Duodenal mucosa (tissue), 2 donors: ENCODE measurements around the gene LMO2.
A peak's percentile ranks its signal among the peaks of the same experiment; 100 is the strongest.

Source experiments
- H3K27ac ChIP-seq: one replicate; pipeline ENCODE4 v1.7.0; 2013; ENCODE audit warnings: low read depth, low read length
- H3K27me3 ChIP-seq, 2 donors: one replicate each; pipeline ENCODE4 v1.7.0; 2013; ENCODE audit warnings: low read length in 2 of 2, control low read depth in 1 of 2; ENCODE audit not compliant: insufficient read depth in 2 of 2, control insufficient read depth in 1 of 2
- H3K36me3 ChIP-seq, 2 donors: one replicate each; pipeline ENCODE4 v1.7.0; 2013; ENCODE audit warnings: low read length in 2 of 2, control low read depth in 1 of 2; ENCODE audit not compliant: insufficient read depth in 2 of 2, control insufficient read depth in 1 of 2
- H3K4me1 ChIP-seq, 2 donors: one replicate each; pipeline ENCODE4 v1.7.0; 2013; ENCODE audit warnings: low read length in 2 of 2, control low read depth in 1 of 2; ENCODE audit not compliant: insufficient read depth in 2 of 2, control insufficient read depth in 1 of 2
- H3K4me3 ChIP-seq, 2 donors: one replicate each; pipeline ENCODE4 v1.7.0; 2013; ENCODE audit warnings: low read length in 2 of 2, low read depth in 1 of 2
- H3K9ac ChIP-seq, 2 donors: one replicate each; pipeline ENCODE4 v1.7.0; 2013; ENCODE audit warnings: low read length in 2 of 2, low read depth in 1 of 2
- H3K9me3 ChIP-seq, 2 donors: one replicate each; pipeline ENCODE4 v1.7.0; 2013; ENCODE audit warnings: low read length in 2 of 2, control low read depth in 1 of 2; ENCODE audit not compliant: control insufficient read depth in 1 of 2

LMO2 gene

DNA sequence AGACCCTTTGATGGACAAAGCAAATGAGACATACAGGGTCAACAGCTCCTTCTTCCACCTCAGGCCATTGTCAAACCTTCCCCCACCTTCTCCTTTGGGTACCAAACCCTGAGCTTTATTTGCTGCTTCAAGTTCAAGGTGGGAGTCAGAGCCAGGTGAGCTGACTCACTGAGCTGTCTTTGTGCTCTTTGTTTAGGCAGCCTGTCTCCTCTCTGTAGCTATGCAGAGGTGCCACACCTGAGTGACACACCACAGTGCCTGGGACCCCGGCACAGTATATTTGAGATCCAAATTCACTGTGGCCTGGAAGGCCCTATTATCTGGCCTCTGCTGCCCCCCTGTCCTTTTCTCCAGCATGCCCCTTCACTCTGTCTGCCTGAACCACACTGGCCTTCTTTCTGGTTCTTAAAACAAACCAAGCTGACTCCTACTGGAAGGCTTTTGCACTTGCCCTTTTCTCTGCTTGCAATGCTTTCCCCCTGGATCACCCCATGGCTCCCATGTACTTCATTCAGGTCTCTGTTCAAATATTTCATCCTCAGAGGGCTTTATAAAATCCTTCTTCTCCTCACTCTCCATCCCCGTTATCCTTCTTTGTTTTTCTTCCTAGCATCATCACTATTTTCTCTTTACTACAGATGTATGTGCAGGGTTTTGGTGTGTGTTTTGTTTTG, 16.1 kb downstream of the LMO2 start:
- Histone ChIP-seq H3K36me3 (no peaks in the 10 kb centered on the region), H3K27ac (no peak overlapping the region), H3K4me3 (no peak overlapping the region), H3K27me3 (peaks cover 12 to 19% of the 10 kb centered on the region in 2 donors), H3K9me3 (no peaks in the 10 kb centered on the region), H3K4me1 (peaks cover 0 to 2% of the 10 kb centered on the region in 2 donors), H3K9ac (no peak overlapping the region)

DNA sequence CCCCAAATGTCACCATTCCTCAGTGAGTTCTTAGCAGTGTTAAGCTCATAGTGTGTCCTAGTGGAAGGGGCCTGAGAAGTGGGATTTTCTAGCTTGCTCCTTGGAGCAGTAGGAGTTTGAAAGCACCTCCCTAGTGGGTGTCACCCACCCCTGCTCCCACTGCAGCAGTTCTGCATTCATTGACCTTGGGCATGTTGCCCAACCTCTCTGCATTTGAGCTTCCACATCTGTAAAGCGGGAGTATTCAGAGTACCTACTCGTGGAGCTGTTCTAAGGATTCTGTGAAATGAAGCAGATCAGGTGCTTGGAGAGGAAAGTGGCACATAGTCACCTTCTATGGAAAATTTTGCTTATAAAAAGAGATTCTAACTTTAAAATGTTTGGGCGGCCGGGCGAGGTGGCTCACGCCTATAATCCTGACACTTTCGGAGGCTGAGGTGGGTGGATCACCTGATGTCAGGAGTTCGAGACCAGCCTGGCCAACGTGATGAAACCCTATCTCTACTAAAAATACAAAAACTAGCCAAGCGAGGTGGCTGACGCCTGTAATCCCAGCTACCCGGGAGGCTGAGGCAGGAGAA, 16.9 kb downstream of the LMO2 start:
- Histone ChIP-seq H3K27me3 (peaks cover 19 to 23% of the 10 kb centered on the region in 2 donors), H3K4me1 (peaks cover 0 to 6% of the 10 kb centered on the region in 2 donors), H3K4me3 (no peak overlapping the region), H3K36me3 (no peaks in the 10 kb centered on the region), H3K27ac (no peak overlapping the region), H3K9me3 (no peaks in the 10 kb centered on the region), H3K9ac (no peak overlapping the region)

DNA sequence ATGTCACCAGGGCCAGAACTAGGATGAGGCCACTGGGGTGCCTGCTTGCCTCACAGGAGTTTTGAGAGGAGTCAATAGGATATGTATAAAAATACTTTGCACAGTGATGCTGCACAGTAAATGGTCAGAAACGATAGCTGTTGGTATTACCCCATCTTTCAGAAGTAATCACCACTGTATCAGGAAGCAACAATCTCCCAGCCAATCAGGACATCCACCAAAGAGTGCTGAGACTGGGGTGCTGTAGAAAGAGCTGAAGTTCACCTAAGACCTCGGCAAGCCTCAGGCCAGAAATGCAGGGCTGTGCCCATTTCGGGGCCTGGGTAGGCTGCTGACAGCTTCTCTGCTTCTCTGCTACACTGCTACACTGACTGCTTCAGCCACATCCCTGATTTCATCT, 17.4 kb downstream of the LMO2 start:
- H3K9me3 ChIP-seq = no peaks in the 10 kb centered on the region
- no peaks in the 10 kb centered on the region for H3K36me3 ChIP-seq
- no peak overlapping the region for H3K4me3 ChIP-seq
- H3K4me1 ChIP-seq = peaks cover 0 to 6% of the 10 kb centered on the region in 2 donors
- no peak overlapping the region for H3K27ac ChIP-seq
- H3K9ac ChIP-seq = no peak overlapping the region
- peaks cover 19 to 23% of the 10 kb centered on the region in 2 donors for H3K27me3 ChIP-seq

DNA sequence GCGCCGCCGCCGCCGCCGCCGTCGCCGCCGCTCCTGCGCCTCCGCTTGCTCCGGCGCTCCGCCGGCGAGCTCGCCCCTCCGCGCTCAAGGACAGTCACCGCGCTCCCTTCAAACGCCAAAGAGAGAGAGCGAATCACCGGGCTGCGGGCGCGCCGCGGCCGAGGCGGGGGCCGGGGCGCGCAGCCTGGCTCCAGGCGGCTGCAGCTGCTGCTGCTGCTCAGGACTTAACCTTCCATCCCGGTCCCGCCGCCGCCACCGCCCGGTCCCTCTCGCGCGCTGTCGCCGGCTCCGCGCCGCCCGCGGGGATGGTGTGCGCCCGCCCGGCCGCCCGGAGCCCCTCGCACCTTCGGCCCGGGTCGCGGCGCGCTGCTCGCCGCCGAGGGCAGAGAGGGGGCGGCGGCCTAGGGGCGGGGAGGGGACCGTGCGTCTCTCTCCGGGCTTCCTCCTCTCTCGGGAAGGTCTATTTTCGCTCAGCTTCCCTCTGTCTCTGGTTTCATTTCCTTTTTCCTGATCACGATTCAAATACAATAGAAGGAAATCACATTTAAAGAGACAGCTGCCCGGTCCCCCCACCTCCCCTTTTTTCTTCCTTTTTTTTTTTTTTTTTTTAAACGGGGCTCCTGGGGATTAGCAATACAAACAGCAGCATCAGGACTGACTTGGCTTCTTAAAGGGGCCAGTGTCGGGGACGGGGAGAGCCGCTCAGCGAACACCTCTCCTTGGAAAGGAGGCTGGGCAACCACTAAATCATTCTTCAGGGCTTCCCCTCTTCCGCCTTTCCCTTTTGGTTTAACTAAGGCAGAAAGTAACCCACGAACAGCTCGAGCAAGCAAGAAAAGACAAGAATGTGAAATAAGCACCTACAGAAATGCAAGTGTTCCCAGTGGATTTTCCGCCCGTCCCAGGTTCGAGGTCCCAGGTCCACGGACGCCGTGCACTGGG, 22.1 kb downstream of the LMO2 start:
- Histone ChIP-seq H3K27me3 (peaks cover 32 to 47% of the 10 kb centered on the region in 2 donors), H3K9ac (peak overlapping the region in 1 of 2 donors; percentile 25)

DNA sequence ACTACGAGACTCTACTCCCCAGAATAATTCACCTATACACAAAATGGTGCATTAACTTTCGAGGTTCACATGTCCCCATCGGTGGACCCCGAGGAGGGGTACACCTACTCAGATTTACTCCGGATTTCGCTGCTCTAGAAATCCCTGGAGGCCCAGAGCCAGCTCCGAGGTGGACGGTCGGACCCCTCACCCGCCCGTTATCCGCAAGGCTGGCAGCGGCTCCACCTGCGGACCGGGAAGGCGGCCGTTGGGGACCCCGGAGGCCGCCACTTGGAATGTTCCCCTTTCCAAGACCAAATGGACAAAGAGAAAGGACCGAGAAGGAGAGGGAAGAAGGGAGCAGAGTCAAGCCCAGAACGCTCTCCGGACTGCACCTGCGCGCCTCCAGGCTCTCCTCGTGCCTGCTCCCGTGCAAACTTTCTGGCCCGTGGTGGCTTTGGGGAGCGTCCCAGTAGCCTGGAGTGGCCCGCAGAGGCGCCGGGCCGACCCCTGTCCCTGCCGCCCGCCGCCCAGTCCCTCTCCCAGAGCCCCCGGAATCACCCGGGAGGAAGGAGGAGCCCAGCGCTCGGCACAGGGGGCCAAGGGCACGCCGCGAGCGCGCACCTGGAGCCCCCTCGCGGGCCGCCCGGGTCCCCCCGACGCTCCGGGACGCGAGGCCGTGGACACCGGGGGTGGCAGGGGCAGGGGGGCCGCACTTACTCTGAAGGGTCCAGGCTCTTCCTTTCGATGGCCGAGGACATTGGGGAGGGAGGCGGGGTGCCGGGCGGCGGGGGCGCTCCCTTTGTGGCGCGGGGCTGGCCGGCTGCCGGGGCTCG, 23.0 kb downstream of the LMO2 start:
- H3K27me3 ChIP-seq = peaks cover 28 to 47% of the 10 kb centered on the region in 2 donors
- H3K9me3 ChIP-seq = no peaks in the 10 kb centered on the region
- peak overlapping the region; percentile 58 to 60 for H3K4me3 ChIP-seq
- H3K9ac ChIP-seq = peak overlapping the region in 1 of 2 donors; percentile 10
- H3K36me3 ChIP-seq = no peaks in the 10 kb centered on the region
- peak overlapping the region; percentile 1 for H3K27ac ChIP-seq
- peaks cover 0 to 12% of the 10 kb centered on the region in 2 donors for H3K4me1 ChIP-seq

More for the DNA sequence above, 22.1 kb downstream of the LMO2 start:
- H3K9me3 ChIP-seq = no peaks in the 10 kb centered on the region
- H3K36me3 ChIP-seq = no peaks in the 10 kb centered on the region
- H3K4me3 ChIP-seq = peak overlapping the region; percentile 68 to 71
- H3K27ac ChIP-seq = peak overlapping the region; percentile 10
- H3K4me1 ChIP-seq = peaks cover 0 to 12% of the 10 kb centered on the region in 2 donors

DNA sequence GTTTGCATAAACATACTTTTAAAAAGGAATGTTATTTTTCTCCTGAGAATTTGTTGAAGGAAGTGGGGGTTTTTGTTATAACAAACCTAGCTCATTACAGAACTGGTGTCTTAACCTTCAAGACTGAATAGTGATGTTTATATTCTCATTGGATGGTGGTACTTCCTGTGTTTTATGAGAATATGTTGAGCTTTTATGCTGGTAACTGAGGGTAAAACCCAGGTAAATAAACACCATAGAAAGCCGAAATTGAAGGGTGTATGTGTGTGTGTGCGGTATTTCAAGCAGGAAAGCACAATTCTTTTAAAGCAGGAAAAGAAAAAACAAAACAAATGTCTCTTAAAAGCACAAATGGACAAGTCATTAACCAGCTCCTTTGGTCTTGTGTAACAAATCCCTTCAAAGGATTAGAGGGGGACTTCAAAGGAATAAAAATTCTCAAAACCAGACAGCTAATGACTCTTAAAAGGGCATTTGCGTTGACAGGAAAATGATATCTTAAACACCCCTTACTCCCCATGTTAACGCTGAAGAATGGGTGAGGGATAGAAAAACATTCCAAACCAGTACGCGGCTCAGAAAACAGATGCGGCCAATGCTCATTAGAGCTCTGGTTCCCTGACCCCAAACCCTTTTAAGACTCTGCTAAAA, 23.8 kb downstream of the LMO2 start:
- Histone ChIP-seq H3K4me3 (peak overlapping the region; percentile 58 to 60), H3K9ac (no peak overlapping the region), H3K4me1 (peaks cover 0 to 12% of the 10 kb centered on the region in 2 donors), H3K27me3 (peaks cover 28 to 47% of the 10 kb centered on the region in 2 donors), H3K36me3 (no peaks in the 10 kb centered on the region), H3K27ac (no peak overlapping the region), H3K9me3 (no peaks in the 10 kb centered on the region)

DNA sequence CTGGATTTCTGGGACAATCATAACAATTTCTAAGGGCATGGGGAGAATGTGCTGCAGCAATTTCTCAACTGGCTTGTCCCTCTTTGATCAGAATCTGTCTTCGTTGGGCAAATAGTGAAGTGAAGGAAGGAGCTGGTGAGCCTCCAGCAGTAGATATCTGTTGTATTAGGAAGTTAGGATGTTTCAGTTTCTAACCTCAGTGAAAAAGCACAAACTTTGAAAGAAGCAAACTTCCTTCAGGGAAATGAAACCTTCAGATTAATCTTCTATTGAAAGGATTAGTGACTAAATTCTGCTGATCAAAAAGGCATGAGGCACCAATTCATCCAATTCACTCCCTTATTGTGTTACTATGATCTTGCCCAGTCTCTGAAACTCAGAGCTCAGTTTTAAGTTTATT, 24.3 kb downstream of the LMO2 start:
- Histone ChIP-seq H3K9ac (no peak overlapping the region), H3K4me3 (no peak overlapping the region), H3K27me3 (peaks cover 28 to 45% of the 10 kb centered on the region in 2 donors), H3K36me3 (no peaks in the 10 kb centered on the region), H3K9me3 (no peaks in the 10 kb centered on the region), H3K4me1 (peaks cover 0 to 12% of the 10 kb centered on the region in 2 donors), H3K27ac (no peak overlapping the region)

DNA sequence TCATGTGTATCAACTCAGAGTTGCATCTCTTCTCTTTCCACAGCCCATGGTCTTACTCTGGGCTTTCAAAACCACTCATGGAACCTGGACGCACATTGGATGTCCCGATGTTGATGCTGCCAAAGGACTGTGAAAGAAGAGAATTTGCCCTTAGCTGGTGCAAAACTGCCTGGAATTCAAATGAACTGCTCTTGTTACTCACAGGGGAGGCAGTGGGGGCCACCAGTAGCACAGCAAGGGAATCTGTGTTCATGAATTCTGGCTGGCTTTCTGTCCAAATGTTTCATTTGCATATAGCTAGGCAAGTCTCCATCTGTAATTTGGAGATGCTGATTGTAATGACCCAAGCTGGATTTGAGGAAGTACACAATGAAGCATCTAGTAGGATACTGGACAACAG, 24.9 kb downstream of the LMO2 start:
- Histone ChIP-seq H3K9me3 (no peaks in the 10 kb centered on the region), H3K9ac (no peak overlapping the region), H3K27ac (no peak overlapping the region), H3K4me3 (no peak overlapping the region), H3K36me3 (no peaks in the 10 kb centered on the region), H3K4me1 (peaks cover 0 to 12% of the 10 kb centered on the region in 2 donors), H3K27me3 (peaks cover 28 to 41% of the 10 kb centered on the region in 2 donors)

DNA sequence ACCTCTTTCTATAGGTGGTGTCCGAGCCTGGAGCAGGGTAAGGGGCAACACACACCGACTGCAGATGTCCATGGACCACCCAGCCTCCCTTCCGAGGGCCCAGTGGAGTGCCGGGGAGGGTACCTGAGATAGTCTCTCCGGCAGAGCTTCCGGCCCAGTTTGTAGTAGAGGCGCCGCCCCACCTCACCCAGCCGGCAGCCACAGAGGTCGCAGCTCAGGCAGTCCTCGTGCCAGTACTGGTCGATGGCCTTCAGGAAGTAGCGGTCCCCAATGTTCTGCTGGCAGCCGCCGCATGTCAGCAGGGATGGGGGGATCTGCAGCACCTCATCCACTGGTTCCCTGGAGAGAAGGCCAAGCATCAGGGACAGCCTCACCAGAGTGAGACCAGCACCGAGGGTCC, 27.4 kb downstream of the LMO2 start:
- Histone ChIP-seq H3K27me3 (peaks cover 20 to 38% of the 10 kb centered on the region in 2 donors), H3K9me3 (no peaks in the 10 kb centered on the region), H3K4me3 (no peak overlapping the region), H3K4me1 (peaks cover 0 to 6% of the 10 kb centered on the region in 2 donors), H3K36me3 (no peaks in the 10 kb centered on the region), H3K9ac (no peak overlapping the region), H3K27ac (no peak overlapping the region)
